GM10248 (cell line): Measurements from ENCODE around the gene CALN1.

Experiments used
- CTCF ChIA-PET: fragments of 300-600 bp; sonication (Branson Sonifier 250); formaldehyde crosslinking; extraction: SDS; loops from one replicate; lab custom pipeline; 2021; ENCODE audit warnings: antibody characterized with exemption; lab: Yijun Ruan, JAX
- POLR2A ChIA-PET: fragments of 350-650 bp; sonication (Branson Sonifier 250); formaldehyde crosslinking; extraction: SDS; loops from one replicate; lab custom pipeline; 2020; ENCODE audit warnings: antibody characterized with exemption; lab: Yijun Ruan, JAX
- DNase-seq: peaks from one replicate; pipeline ENCODE4 v3.0.0; 2012; ENCODE audit errors: extremely low spot score
- TF ChIP-seq, protein P1 (sequence below): IDR thresholded peaks from 2 replicates; pipeline ENCODE4 v1.5.1; 2012; ENCODE audit warnings: mild to moderate bottlenecking, low read depth; ENCODE audit errors: extremely low read depth, missing control alignments, control extremely low read depth

Gene CALN1

DNA sequence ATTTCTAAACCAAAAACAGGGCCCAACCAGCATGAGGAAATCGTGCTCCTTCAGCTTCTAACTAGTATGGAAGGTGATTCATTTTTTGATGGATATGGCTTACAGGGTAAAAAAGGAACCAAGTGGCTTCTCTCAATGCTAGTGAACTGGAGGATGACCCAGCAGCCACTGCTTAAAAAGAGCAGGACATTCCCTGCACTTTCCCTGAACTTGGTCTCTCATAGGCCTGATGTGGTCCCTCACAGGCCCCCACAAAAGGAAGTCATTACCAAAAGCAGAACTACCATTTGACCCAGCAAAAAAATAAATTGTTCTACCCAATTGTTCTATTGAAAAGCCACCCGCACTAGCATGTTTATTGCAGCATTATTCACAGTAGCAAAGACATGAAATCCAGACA, 188.8 kb downstream of the CALN1 start:
- DNase-seq: no peak
- CTCF ChIA-PET: interaction anchor here (1.4 to 2.3 kb wide), 2 partner anchors 9 to 57 kb away, joined by 3 to 7 read pairs; no protein-coding TSS in a partner anchor
- POLR2A ChIA-PET: no interaction called here

DNA sequence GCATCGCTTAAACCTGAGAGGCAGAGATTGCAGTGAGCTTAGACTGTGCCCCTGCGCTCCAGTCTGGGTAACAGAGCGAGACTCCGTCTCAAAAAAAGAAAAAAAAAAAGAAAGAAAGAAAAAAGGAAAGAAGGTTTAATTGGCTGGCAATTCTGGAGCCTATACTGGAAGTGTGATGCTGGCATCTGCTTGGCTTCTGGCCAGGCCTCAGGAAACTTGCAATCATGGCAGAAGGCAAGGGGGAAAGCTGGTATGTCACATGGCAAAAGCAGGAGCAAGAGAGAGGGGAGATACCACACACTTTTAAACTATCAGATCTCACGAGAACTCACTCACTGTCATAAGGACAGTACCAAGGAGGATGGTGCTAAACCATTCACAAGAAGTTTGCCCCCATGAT, 190.0 kb downstream of the CALN1 start:
- ChIA-PET POLR2A (no interaction called here), CTCF (interaction anchor here (2.3 kb wide), 1 partner anchor 8 kb away, joined by 7 read pairs; no protein-coding TSS in a partner anchor)
- DNase-seq: no peak
- TF ChIP-seq, protein P1, sequence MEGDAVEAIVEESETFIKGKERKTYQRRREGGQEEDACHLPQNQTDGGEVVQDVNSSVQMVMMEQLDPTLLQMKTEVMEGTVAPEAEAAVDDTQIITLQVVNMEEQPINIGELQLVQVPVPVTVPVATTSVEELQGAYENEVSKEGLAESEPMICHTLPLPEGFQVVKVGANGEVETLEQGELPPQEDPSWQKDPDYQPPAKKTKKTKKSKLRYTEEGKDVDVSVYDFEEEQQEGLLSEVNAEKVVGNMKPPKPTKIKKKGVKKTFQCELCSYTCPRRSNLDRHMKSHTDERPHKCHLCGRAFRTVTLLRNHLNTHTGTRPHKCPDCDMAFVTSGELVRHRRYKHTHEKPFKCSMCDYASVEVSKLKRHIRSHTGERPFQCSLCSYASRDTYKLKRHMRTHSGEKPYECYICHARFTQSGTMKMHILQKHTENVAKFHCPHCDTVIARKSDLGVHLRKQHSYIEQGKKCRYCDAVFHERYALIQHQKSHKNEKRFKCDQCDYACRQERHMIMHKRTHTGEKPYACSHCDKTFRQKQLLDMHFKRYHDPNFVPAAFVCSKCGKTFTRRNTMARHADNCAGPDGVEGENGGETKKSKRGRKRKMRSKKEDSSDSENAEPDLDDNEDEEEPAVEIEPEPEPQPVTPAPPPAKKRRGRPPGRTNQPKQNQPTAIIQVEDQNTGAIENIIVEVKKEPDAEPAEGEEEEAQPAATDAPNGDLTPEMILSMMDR: no peak

More for the DNA sequence above, 188.8 kb downstream of the CALN1 start:
- TF ChIP-seq, protein P1: no peak

DNA sequence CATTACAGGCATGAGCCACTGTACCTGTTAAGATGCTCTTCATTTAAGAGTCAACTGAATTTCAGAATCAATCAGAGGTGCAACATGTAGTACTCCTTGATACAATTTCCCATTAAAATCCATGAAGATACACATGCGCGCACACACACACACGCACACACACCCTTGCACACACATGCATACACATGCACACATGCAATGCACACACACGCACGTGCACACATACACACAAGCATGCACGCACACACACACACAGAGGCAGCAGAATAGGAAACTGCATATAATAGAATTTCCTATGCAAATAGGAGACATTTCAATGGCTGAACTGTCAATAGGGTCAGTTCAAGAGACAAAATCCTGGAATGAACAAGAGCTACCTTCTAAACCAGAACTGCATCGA, 192.6 kb downstream of the CALN1 start:
- TF ChIP-seq, protein P1: no peak
- no peak for DNase-seq
- CTCF ChIA-PET: no interaction called here
- POLR2A ChIA-PET: no interaction called here

DNA sequence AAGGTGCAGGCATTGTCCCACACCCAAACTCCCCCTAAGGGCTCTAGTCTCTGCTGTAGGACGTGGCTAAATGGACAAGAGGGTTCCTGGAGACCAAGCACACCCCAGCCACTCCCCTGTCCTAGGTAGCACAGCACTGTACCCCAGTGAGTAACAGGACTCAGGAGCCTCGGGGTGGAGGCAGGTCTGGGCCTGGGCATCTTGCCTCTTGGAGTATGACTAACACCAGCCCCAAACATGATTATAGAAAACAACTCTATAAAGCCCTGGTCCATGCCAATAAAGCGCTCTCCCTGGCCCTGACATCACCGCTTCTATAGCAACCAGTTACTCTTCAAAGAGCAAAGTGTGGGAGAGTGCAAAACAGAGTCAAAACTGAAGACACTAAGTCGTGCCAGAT, 195.0 kb downstream of the CALN1 start:
- TF ChIP-seq, protein P1: no peak
- DNase-seq: no peak
- POLR2A ChIA-PET: no interaction called here
- CTCF ChIA-PET: no interaction called here

DNA sequence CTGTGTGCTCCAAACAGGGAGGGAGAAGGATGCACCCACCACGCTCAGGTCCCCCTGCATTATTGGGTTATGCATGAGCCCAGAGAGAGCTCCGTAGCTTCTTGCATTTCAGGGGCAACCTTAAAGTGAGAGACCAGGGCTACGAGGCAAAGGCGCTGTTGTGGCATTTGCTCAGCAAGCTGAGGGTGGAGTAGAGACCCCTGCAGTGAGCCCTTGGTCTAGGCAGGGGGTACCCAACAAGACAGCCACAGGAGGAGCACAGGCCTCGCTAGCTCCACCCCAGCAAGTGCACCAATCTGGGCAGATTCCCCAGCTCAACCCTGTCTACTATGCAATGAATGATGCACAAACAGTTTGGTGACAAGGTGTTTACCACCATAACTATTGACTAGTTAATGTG, 198.4 kb downstream of the CALN1 start:
- ChIA-PET CTCF (interaction anchor here (2.7 kb wide), 1 partner anchor 9 kb away, joined by 7 read pairs; no protein-coding TSS in a partner anchor), POLR2A (no interaction called here)
- no peak for DNase-seq
- TF ChIP-seq, protein P1: no peak

DNA sequence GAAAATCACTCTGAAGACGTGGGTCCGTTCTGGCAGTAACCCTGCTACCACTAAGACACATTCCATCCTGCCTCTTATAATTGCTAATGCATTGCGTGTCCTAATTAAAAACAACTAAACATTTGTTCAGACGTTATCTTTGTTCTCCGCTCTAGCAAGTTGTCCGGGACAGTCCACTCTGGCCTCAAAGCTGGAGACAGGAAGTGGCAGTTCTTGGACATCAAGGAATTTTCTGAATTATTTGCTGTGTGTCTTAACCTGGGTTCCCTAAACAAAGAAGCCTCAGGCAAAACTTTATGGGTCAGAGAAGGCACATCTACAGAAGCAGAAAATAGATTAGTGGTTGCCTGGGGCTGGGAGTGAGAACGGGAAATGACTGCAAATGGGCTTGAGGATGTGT, 199.1 kb downstream of the CALN1 start:
- POLR2A ChIA-PET: no interaction called here
- CTCF ChIA-PET: interaction anchor here (2.7 kb wide), 1 partner anchor 10 kb away, joined by 7 read pairs; no protein-coding TSS in a partner anchor
- no peak for DNase-seq
- TF ChIP-seq, protein P1: no peak
